ENCODE data around the gene EHD1.

DNA sequence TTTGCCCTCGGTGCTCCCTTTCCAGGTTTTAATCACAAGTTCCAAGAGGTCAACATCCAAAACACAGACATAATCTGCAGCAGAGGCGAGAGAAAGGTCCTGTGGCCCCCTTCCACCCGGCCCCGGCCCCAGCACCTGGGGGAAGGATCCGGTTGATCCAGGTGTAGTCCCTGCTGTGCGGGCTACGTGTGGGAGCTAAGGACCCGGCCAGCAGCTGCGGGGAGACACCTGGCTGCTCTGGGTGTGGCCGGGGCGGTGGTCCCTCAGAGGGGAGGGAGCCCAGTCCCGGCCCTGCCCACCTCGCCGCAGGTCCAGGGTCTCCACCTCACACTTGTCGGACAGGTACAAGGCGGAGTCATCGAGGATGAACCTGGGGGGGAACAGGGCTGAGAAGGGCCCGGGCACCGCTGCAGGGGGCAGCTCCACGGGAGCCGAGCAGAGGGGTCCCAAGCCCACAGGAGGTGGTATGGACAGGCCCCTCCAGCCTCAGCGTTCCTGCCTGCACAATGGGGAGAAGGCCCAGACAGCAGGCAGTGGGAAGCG, 24.9 kb upstream of the EHD1 start:
- TF ChIP-seq CTCF (IDR thresholded peaks at IDR 0.05) (no peak), EZH2 (IDR thresholded peaks at IDR 0.05) (no peak), EZH2phosphoT487 (IDR thresholded peaks at IDR 0.05) (no peak)

Data from neural progenitor cell (in vitro differentiated cells).